Stomach (tissue), 4 donors: ENCODE measurements around the gene RFX6.
A peak's percentile ranks its signal among the peaks of the same experiment; 100 is the strongest.

ENCODE experiments used
- EP300 ChIP-seq: sonication (generic); formaldehyde crosslinking; IDR thresholded peaks from one replicate; pipeline ENCODE4 v1.6.1; 2017; ENCODE audit warnings: antibody characterized with exemption
- POLR2A ChIP-seq, 4 donors: fragments of 450-650 bp; IDR thresholded peaks; one replicate each; pipeline ENCODE4 v1.6.1; 2016; ENCODE audit warnings: antibody characterized with exemption in 4 of 4, control low read depth in 2 of 4, mild to moderate bottlenecking in 1 of 4, moderate library complexity in 1 of 4
- POLR2AphosphoS5 ChIP-seq, 3 donors: sonication (generic); formaldehyde crosslinking; IDR thresholded peaks; one replicate each; pipeline ENCODE4 v1.6.1; 2016; ENCODE audit warnings: antibody characterized with exemption in 3 of 3
- TF ChIP-seq, protein P1 (sequence below), 7 experiments: fragments of 450-650 bp in 4 of 7; fragments of 200-600 bp in 3 of 7; sonication (generic) in 3 of 7; IDR thresholded peaks; one replicate each; pipeline ENCODE4 v1.5.1; 2016 to 2019; ENCODE audit warnings: antibody characterized with exemption in 7 of 7, control low read depth in 2 of 7, mild to moderate bottlenecking in 1 of 7

GRCh38 chr6:116847227-116847626 is 29.8 kb upstream of the RFX6 start:
- TF ChIP-seq, protein P1, sequence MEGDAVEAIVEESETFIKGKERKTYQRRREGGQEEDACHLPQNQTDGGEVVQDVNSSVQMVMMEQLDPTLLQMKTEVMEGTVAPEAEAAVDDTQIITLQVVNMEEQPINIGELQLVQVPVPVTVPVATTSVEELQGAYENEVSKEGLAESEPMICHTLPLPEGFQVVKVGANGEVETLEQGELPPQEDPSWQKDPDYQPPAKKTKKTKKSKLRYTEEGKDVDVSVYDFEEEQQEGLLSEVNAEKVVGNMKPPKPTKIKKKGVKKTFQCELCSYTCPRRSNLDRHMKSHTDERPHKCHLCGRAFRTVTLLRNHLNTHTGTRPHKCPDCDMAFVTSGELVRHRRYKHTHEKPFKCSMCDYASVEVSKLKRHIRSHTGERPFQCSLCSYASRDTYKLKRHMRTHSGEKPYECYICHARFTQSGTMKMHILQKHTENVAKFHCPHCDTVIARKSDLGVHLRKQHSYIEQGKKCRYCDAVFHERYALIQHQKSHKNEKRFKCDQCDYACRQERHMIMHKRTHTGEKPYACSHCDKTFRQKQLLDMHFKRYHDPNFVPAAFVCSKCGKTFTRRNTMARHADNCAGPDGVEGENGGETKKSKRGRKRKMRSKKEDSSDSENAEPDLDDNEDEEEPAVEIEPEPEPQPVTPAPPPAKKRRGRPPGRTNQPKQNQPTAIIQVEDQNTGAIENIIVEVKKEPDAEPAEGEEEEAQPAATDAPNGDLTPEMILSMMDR (IDR thresholded peaks at IDR 0.05), result peak in 1 of 7 experiments; percentile 18
- TF ChIP-seq POLR2AphosphoS5 (IDR thresholded peaks at IDR 0.05) (no peak), EP300 (no peak), POLR2A (IDR thresholded peaks at IDR 0.05) (no peak)
